ENCODE measurements around the gene GMDS. TPM values are rescaled to one million over a fixed set of nuclear protein-coding genes. Genes with fewer than 3 reads are reported as not detected.

GMDS gene
- total and polyA plus RNA-seq, 2 of the 8 experiments (the other 6 are each of a cell fraction or from before 2014, with no cell fraction given): 16.8 to 50.0 TPM

DNA sequence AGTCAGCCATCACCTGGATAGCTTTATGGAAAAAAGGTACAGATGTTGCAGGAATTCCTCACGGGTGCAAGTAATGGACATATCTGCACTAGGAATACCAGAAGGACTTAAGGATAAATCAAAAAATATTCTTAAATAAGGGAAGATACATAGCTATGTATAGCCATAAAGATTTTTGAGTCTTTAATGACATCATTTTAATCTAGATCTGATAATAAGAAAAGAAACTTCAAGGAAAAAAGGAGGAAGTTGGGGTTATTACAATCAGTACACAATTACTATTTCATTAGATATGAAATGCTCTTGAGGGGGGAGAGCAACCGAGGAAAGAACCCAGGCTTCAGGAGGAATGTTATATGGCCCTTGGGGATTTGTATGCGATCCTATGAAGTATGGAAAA, 525.5 kb downstream of the GMDS start:
- H3K23ac ChIP-seq (ENCODE audit: insufficient read length): no peak overlapping the region
- H3K23me2 ChIP-seq (ENCODE audit: low read depth, low read length): no peaks in the 10 kb centered on the region; the same call in 1 of the 2 replicates
- no peaks in the 10 kb centered on the region for H3K27me3 ChIP-seq (replicated peaks in 1 of 4; ENCODE audit: control insufficient read depth in 3 of 4, extremely low read depth in 1 of 4, insufficient read depth in 3 of 4, low read length in 3 of 4)
- no peak overlapping the region for H3K18ac ChIP-seq (ENCODE audit: extremely low read depth, low read length)
- ChIA-PET POLR2A (ENCODE audit: partially characterized antibody) (no interaction called here), CTCF (ENCODE audit: partially characterized antibody) (no interaction called here)
- no peak overlapping the region for H2BK120ac ChIP-seq (replicated peaks; ENCODE audit: low read depth, low read length)
- no peak overlapping the region for H4K91ac ChIP-seq (replicated peaks; ENCODE audit: insufficient read length, low read length)
- H3K9ac ChIP-seq (replicated peaks in 1 of 4; ENCODE audit: extremely low read depth in 1 of 4, low read depth in 3 of 4, low read length in 3 of 4): no peak overlapping the region
- H3K4ac ChIP-seq (replicated peaks; ENCODE audit: insufficient read length, low read depth, low read length): no peak overlapping the region
- H2AK5ac ChIP-seq (ENCODE audit: low read depth, low read length): no peak overlapping the region
- no peak overlapping the region for H3K14ac ChIP-seq (ENCODE audit: insufficient read length)
- no peak overlapping the region for H4K8ac ChIP-seq (ENCODE audit: extremely low read depth, insufficient read depth, low read length)
- H2BK20ac ChIP-seq (ENCODE audit: low read length): no peak overlapping the region
- H3K79me1 ChIP-seq (ENCODE audit: low read depth, low read length): no peaks in the 10 kb centered on the region
- no peak overlapping the region for H2AFZ ChIP-seq (ENCODE audit: low read length)
- H3K9me3 ChIP-seq (ENCODE audit: insufficient read depth in 2 of 2, low read depth in 1 of 2, low read length in 1 of 2): no peaks in the 10 kb centered on the region
- no peak overlapping the region for H4K5ac ChIP-seq (ENCODE audit: insufficient read length, low read depth, low read length)
- no peak overlapping the region for H3K27ac ChIP-seq (ENCODE audit: low read depth, low read length)
- DNase-seq (ENCODE audit: low read depth in 1 of 2, low spot score in 2 of 2): no peak
- no peak overlapping the region for H2BK12ac ChIP-seq (ENCODE audit: low read depth, low read length)
- no peak overlapping the region for H2BK5ac ChIP-seq (ENCODE audit: low read depth, low read length)
- H3K36me3 ChIP-seq (ENCODE audit: control insufficient read depth in 2 of 4, insufficient read depth in 4 of 4, low read length in 3 of 4): no peaks in the 10 kb centered on the region
- H3K4me3 ChIP-seq (ENCODE audit: extremely low read depth in 1 of 4, insufficient read depth in 2 of 4, low read depth in 3 of 4, low read length in 4 of 4): no peak overlapping the region
- H3K79me2 ChIP-seq (ENCODE audit: control insufficient read depth in 1 of 2, insufficient read depth in 2 of 2, low read length in 2 of 2): no peaks in the 10 kb centered on the region
- no peak overlapping the region for H3K56ac ChIP-seq (replicated peaks; ENCODE audit: insufficient read length, low read depth, low read length)
- no peak for FAIRE-seq
- WGBS, 2 experiments (ENCODE audit: extremely low coverage in 1 of 2, insufficient coverage in 1 of 2, insufficient read length in 1 of 2, insufficient replicate concordance in 2 of 2, low coverage in 1 of 2, low lambda C conversion rate in 2 of 2, missing lambda C conversion rate in 1 of 2): 88% methylated on average over 3 of the region's 3 CpGs; no CpG with 5 or more reads in 1 of the 2 experiments
- H3K4me1 ChIP-seq (replicated peaks in 1 of 4; ENCODE audit: control insufficient read depth in 3 of 4, insufficient read depth in 4 of 4, low read length in 3 of 4): peaks cover 0 to 7% (median 4%) of the 10 kb centered on the region in 4 experiments; a peak in 6 of 7 replicates
- H3K4me2 ChIP-seq (ENCODE audit: insufficient read depth in 1 of 2, low read depth in 2 of 2, low read length in 2 of 2): no peak overlapping the region
- H4K20me1 ChIP-seq (replicated peaks in 1 of 2; ENCODE audit: control insufficient read depth in 1 of 2, insufficient read depth in 2 of 2, low read length in 2 of 2): no peaks in the 10 kb centered on the region
- H2BK15ac ChIP-seq (ENCODE audit: low read length): no peak overlapping the region
- TF ChIP-seq SP2 (IDR thresholded peaks at IDR 0.05; ENCODE audit: low read length) (no peak), POU5F1 (IDR thresholded peaks at IDR 0.05; ENCODE audit: low read depth, low read length) (no peak), GTF2F1 (IDR thresholded peaks at IDR 0.05; ENCODE audit: borderline replicate concordance, low read depth, low read length) (no peak), KDM4A (IDR thresholded peaks at IDR 0.05; ENCODE audit: low read depth, low read length, severe bottlenecking) (no peak), TCF12 (IDR thresholded peaks at IDR 0.05; ENCODE audit: low read depth, low read length) (no peak), SP4 (IDR thresholded peaks at IDR 0.05; ENCODE audit: low read length) (no peak), RAD21 (IDR thresholded peaks at IDR 0.05 in 1 of 2, conservative IDR thresholded peaks at IDR 0.05 in 1 of 2; ENCODE audit: low read depth in 2 of 2, low read length in 2 of 2) (no peak), RNF2 (IDR thresholded peaks at IDR 0.05; ENCODE audit: borderline replicate concordance, low read depth, low read length, missing control alignments, poor library complexity, severe bottlenecking) (no peak), TEAD4 (IDR thresholded peaks at IDR 0.05; ENCODE audit: low read depth, low read length) (no peak), EGR1 (IDR thresholded peaks at IDR 0.05; ENCODE audit: borderline replicate concordance, low read depth, low read length) (no peak), JUN (IDR thresholded peaks at IDR 0.05; ENCODE audit: low read depth, low read length) (no peak)
- TF ChIP-seq, protein P1, sequence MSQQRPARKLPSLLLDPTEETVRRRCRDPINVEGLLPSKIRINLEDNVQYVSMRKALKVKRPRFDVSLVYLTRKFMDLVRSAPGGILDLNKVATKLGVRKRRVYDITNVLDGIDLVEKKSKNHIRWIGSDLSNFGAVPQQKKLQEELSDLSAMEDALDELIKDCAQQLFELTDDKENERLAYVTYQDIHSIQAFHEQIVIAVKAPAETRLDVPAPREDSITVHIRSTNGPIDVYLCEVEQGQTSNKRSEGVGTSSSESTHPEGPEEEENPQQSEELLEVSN (IDR thresholded peaks at IDR 0.05): no peak
